ENCODE measurements around the gene SEMA5A. TPM values are rescaled to one million over a fixed set of nuclear protein-coding genes. Genes with fewer than 3 reads are reported as not detected.

The SEMA5A gene
- total RNA-seq, 1 donor from 2014 or later: 31.9 TPM

DNA sequence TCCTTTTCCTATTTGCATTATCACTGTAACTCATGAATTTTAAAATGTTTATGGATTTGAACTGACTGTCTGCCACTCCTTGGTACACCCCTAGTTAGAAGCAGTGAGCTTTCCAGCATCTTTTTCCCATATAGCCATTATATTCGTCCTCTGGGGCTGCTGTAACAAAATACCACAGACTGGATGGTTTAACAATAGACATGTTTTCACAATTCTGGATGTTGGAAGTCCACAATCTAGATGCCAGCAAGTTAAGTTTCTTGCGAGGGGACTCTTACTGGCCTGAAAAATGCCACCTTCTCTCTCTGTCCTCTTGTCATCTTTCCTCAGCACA lies 530.0 kb downstream of the SEMA5A start:
- Mint-ChIP-seq H3K27me3 (ENCODE audit: low read depth) (no peaks in the 10 kb centered on the region), H3K36me3 (ENCODE audit: low read depth) (no peaks in the 10 kb centered on the region), H3K27ac (ENCODE audit: unreplicated experiment) (peak overlapping the region; percentile 30), H3K4me3 (no peak overlapping the region), H3K9me3 (peaks cover 6% of the 10 kb centered on the region), H3K4me1 (peaks cover 24% of the 10 kb centered on the region)
- DNase-seq (ENCODE audit: low read depth, low spot score): no peak
- TF ChIP-seq, protein P1, sequence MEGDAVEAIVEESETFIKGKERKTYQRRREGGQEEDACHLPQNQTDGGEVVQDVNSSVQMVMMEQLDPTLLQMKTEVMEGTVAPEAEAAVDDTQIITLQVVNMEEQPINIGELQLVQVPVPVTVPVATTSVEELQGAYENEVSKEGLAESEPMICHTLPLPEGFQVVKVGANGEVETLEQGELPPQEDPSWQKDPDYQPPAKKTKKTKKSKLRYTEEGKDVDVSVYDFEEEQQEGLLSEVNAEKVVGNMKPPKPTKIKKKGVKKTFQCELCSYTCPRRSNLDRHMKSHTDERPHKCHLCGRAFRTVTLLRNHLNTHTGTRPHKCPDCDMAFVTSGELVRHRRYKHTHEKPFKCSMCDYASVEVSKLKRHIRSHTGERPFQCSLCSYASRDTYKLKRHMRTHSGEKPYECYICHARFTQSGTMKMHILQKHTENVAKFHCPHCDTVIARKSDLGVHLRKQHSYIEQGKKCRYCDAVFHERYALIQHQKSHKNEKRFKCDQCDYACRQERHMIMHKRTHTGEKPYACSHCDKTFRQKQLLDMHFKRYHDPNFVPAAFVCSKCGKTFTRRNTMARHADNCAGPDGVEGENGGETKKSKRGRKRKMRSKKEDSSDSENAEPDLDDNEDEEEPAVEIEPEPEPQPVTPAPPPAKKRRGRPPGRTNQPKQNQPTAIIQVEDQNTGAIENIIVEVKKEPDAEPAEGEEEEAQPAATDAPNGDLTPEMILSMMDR (conservative IDR thresholded peaks at IDR 0.05): no peak

DNA sequence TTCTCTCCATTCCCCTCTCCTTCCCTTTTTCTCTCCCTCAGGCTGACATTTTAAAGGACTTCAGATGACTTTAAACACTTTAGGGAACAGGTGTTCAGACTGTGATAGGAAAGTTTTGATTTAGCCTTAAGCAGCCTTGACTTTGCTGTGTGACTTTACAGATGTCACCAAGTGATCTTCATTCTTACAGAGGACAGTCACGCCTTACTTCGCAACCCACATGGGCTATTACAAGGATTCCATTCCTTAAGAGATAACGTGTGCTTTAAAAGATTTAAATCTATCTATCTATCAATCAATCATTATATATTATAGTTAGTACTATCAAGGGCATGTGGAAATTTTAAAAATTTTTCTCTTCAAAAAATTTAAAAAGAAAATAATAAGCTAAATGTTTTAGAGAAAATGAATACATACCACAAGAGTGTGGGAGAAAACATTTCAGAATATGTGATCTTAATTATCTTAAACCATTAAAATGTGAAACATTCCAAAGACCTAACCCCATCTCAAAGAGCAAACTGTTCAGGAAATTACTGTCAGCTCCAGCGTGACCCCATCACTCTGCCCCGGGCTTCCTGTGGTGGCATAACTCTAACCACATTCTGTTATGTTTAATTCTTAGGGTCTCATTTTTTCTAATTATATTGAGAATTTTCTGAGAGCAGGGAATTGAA lies 530.5 kb downstream of the SEMA5A start:
- H3K4me1 Mint-ChIP-seq: peaks cover 24% of the 10 kb centered on the region
- no peaks in the 10 kb centered on the region for H3K36me3 Mint-ChIP-seq (ENCODE audit: low read depth)
- H3K27ac Mint-ChIP-seq (ENCODE audit: unreplicated experiment): peak overlapping the region; percentile 76
- DNase-seq (ENCODE audit: low read depth, low spot score): no peak
- H3K9me3 Mint-ChIP-seq: peaks cover 2% of the 10 kb centered on the region
- TF ChIP-seq, protein P1 (conservative IDR thresholded peaks at IDR 0.05): no peak
- no peak overlapping the region for H3K4me3 Mint-ChIP-seq
- no peaks in the 10 kb centered on the region for H3K27me3 Mint-ChIP-seq (ENCODE audit: low read depth)

DNA sequence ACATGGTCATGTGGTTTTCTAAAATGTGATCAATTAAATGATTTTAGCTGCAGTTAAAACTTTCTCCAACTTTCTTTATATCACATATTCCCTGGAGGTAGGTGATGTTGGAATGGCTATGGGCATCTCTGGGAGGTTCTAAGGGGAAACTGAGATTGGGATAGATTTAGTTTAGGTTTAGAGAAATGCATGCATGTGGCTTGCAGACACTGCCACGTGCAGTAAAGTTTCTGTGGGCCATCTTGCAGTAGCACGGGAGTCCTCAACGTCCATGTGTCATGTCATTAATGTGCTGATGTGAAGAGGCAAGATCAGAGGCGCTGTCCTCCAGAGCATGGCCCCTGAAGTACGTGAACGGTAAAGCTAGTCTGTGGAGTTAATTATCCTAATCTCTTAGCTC lies 532.7 kb downstream of the SEMA5A start:
- TF ChIP-seq, protein P1 (conservative IDR thresholded peaks at IDR 0.05): no peak
- H3K36me3 Mint-ChIP-seq (ENCODE audit: low read depth): no peaks in the 10 kb centered on the region
- no peaks in the 10 kb centered on the region for H3K27me3 Mint-ChIP-seq (ENCODE audit: low read depth)
- DNase-seq (ENCODE audit: low read depth, low spot score): no peak
- no peak overlapping the region for H3K4me3 Mint-ChIP-seq
- no peak overlapping the region for H3K27ac Mint-ChIP-seq (ENCODE audit: unreplicated experiment)
- peaks cover 19% of the 10 kb centered on the region for H3K4me1 Mint-ChIP-seq
- peaks cover 5% of the 10 kb centered on the region for H3K9me3 Mint-ChIP-seq

DNA sequence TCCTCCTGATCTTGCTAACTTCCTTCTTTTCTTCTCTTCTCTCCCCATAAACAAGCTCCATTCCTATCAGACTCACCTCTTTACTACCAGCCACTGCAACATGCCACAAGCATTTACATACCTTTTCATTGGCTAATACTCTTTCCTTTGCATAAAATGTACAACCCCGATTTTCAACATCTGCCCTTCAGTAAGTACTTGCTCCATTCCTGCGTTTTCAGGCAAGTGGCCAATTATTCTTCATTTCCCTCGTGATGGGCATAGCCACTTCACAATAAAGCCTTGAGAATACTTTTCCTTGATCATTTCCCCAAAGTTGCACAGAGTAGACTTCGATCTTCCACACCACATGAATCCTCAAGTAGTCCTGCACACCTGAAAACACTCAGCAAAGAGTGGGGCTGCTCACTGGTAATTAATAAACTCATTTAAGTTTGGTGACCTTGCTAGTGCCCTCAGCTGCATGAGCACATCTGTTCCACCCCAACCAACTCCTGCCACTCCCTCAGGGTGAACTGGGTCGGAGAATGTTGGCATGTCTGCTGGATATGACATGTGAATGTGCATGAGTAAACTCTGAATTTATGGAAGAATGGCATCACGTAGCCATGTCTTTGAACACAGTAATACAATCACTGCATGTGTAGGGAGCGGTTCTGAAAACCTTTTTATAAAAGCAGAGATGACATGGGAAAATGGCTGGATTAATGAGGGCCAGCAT lies 535.8 kb downstream of the SEMA5A start:
- Mint-ChIP-seq H3K27me3 (ENCODE audit: low read depth) (no peaks in the 10 kb centered on the region), H3K4me1 (peaks cover 1% of the 10 kb centered on the region)

DNA sequence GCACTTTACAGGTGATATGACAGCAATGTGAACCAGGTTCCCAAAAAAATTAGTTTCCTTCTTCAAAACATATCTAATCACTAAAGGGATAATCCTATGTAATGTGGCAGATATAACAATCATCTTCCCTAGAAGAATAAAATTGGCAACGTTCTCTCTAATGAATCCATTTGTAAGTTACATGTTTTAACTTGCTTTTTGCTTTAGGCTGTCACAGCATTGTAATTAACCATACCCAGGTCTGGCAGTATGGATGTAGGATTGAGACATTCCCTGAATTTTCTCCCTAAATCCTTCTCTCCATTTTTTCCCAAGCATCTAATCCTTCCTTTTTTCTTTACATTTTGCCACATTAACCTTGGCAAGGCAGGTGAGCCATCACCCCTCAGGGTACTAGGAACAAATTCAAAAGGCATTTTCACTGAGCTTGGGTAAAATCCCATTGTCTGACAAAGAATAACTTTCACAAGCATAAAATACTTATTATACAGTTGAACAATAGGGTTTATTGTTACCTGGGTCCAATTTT lies 548.3 kb downstream of the SEMA5A start:
- H3K27me3 Mint-ChIP-seq (ENCODE audit: low read depth): no peaks in the 10 kb centered on the region
- no peak overlapping the region for H3K27ac Mint-ChIP-seq (ENCODE audit: unreplicated experiment)
- H3K9me3 Mint-ChIP-seq: peaks cover 15% of the 10 kb centered on the region
- peaks cover 5% of the 10 kb centered on the region for H3K36me3 Mint-ChIP-seq (ENCODE audit: low read depth)
- TF ChIP-seq, protein P1 (conservative IDR thresholded peaks at IDR 0.05): no peak
- H3K4me1 Mint-ChIP-seq: peaks cover 5% of the 10 kb centered on the region
- no peak overlapping the region for H3K4me3 Mint-ChIP-seq
- no peak for DNase-seq (ENCODE audit: low read depth, low spot score)

More for the DNA sequence above, 535.8 kb downstream of the SEMA5A start:
- no peak overlapping the region for H3K27ac Mint-ChIP-seq (ENCODE audit: unreplicated experiment)
- H3K36me3 Mint-ChIP-seq (ENCODE audit: low read depth): peaks cover 8% of the 10 kb centered on the region
- no peak for DNase-seq (ENCODE audit: low read depth, low spot score)
- peaks cover 13% of the 10 kb centered on the region for H3K9me3 Mint-ChIP-seq
- H3K4me3 Mint-ChIP-seq: no peak overlapping the region
- TF ChIP-seq, protein P1 (conservative IDR thresholded peaks at IDR 0.05): no peak

Measured in neural crest cell (in vitro differentiated cells).